C4-2B (cell line): Measurements from ENCODE around the gene EFNA3.

Experiments
- ZFX ChIP-seq: fragments of 450-650 bp; IDR thresholded peaks from 2 replicates; pipeline ENCODE4 v1.6.1; 2017
- TF ChIP-seq, protein P1 (sequence below): fragments of 450-650 bp; conservative IDR thresholded peaks from 2 replicates; pipeline ENCODE4 v1.5.1; 2017; ENCODE audit warnings: mild to moderate bottlenecking

DNA sequence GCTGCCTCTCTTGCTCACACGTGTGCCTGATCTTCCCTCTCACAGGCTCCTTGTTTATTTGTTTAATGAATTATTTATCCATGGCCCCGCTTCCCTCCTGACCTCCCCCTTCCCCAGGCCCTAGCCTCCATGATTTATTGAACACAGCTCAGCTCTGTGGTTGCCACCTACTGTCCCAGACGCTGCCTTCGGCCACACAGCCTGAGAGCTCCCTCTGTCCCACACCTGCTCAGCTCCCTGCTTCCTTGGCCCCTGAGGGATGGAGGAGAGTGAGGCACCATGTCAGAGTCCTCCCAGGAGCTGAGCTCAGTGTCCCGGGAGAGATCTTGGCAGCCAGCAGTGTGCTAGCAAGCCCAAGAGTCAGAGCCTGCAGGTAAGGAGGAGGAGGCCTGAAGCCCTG lies 3.1 kb upstream of the EFNA3 start:
- TF ChIP-seq, protein P1, sequence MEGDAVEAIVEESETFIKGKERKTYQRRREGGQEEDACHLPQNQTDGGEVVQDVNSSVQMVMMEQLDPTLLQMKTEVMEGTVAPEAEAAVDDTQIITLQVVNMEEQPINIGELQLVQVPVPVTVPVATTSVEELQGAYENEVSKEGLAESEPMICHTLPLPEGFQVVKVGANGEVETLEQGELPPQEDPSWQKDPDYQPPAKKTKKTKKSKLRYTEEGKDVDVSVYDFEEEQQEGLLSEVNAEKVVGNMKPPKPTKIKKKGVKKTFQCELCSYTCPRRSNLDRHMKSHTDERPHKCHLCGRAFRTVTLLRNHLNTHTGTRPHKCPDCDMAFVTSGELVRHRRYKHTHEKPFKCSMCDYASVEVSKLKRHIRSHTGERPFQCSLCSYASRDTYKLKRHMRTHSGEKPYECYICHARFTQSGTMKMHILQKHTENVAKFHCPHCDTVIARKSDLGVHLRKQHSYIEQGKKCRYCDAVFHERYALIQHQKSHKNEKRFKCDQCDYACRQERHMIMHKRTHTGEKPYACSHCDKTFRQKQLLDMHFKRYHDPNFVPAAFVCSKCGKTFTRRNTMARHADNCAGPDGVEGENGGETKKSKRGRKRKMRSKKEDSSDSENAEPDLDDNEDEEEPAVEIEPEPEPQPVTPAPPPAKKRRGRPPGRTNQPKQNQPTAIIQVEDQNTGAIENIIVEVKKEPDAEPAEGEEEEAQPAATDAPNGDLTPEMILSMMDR = no peak
- TF ChIP-seq ZFX = no peak
